HepG2 (cell line): ENCODE measurements around the gene TBL3. TPM values are rescaled to one million over a fixed set of nuclear protein-coding genes. Genes with fewer than 3 reads are reported as not detected.
A peak's percentile ranks its signal among the peaks of the same experiment; 100 is the strongest.

Experiments used
- ARNT2 ChIP-seq: sonication (generic); formaldehyde crosslinking; IDR thresholded peaks from 2 replicates; pipeline ENCODE4 v1.8.0; 2022; ENCODE audit warnings: mild to moderate bottlenecking, low read depth, missing genetic modification reagents, moderate library complexity
- ARNTL ChIP-seq: sonication (generic); formaldehyde crosslinking; IDR thresholded peaks from 2 replicates; pipeline ENCODE4 v1.4.0; 2020; ENCODE audit warnings: mild to moderate bottlenecking, missing genetic modification reagents
- BHLHE40 ChIP-seq: IDR thresholded peaks from 2 replicates; pipeline ENCODE4 v1.6.1; 2011; ENCODE audit warnings: low read length, improper control_type of control experiment
- GPBP1L1 ChIP-seq: sonication (generic); formaldehyde crosslinking; IDR thresholded peaks from 2 replicates; pipeline ENCODE4 v1.5.0; 2020; ENCODE audit warnings: mild to moderate bottlenecking, missing genetic modification reagents
- GZF1 ChIP-seq: sonication (generic); formaldehyde crosslinking; IDR thresholded peaks from 2 replicates; pipeline ENCODE4 v1.5.1; 2020; ENCODE audit warnings: mild to moderate bottlenecking, missing genetic modification reagents
- HIC2 ChIP-seq: sonication (generic); formaldehyde crosslinking; IDR thresholded peaks from 2 replicates; pipeline ENCODE4 v1.9.0; 2022; ENCODE audit warnings: low read depth, missing genetic modification reagents
- IKZF4 ChIP-seq: sonication (generic); formaldehyde crosslinking; IDR thresholded peaks from 2 replicates; pipeline ENCODE4 v1.5.1; 2020; ENCODE audit warnings: borderline replicate concordance, mild to moderate bottlenecking, low read depth, missing genetic modification reagents; ENCODE audit errors: not compliant biosample characterization
- IRF1 ChIP-seq: sonication (generic); formaldehyde crosslinking; IDR thresholded peaks from 2 replicates; pipeline ENCODE4 v1.4.0; 2020; ENCODE audit warnings: low read depth, mild to moderate bottlenecking, missing genetic modification reagents
- JUN ChIP-seq: sonication (generic); formaldehyde crosslinking; IDR thresholded peaks from 2 replicates; pipeline ENCODE4 v1.4.0; 2020; ENCODE audit warnings: mild to moderate bottlenecking, missing genetic modification reagents
- MLLT10 ChIP-seq: sonication (generic); formaldehyde crosslinking; IDR thresholded peaks from 2 replicates; pipeline ENCODE4 v1.4.0; 2020; ENCODE audit warnings: missing genetic modification reagents
- MYC ChIP-seq: sonication (generic); formaldehyde crosslinking; IDR thresholded peaks from 2 replicates; pipeline ENCODE4 v1.9.0; 2021; ENCODE audit warnings: missing genetic modification reagents, borderline replicate concordance
- RBM39 ChIP-seq: fragments of 200-400 bp; formaldehyde crosslinking; IDR thresholded peaks from one replicate; pipeline ENCODE4 v1.6.1; 2018; ENCODE audit warnings: antibody characterized with exemption, mild to moderate bottlenecking, low read depth, low read length; ENCODE audit not compliant: poor library complexity, severe bottlenecking
- RFXANK ChIP-seq: IDR thresholded peaks from 2 replicates; pipeline ENCODE4 v1.6.1; 2016
- RXRA ChIP-seq: sonication (generic); formaldehyde crosslinking; IDR thresholded peaks from 2 replicates; pipeline ENCODE4 v1.5.1; 2020; ENCODE audit warnings: missing genetic modification reagents
- SAFB2 ChIP-seq: sonication (generic); formaldehyde crosslinking; IDR thresholded peaks from 2 replicates; pipeline ENCODE4 v1.5.1; 2020; ENCODE audit warnings: missing genetic modification reagents, low read depth, mild to moderate bottlenecking, borderline replicate concordance
- YY1 ChIP-seq: IDR thresholded peaks from 2 replicates; pipeline ENCODE4 v1.6.1; 2011; ENCODE audit warnings: low read length, low read depth, moderate library complexity, mild to moderate bottlenecking; ENCODE audit not compliant: insufficient read depth, insufficient replicate concordance
- ZKSCAN1 ChIP-seq: fragments of 150-350 bp; IDR thresholded peaks from 2 replicates; pipeline ENCODE4 v1.6.1; 2014; ENCODE audit warnings: low read length
- ZNF333 ChIP-seq: sonication (generic); formaldehyde crosslinking; IDR thresholded peaks from 2 replicates; pipeline ENCODE4 v1.4.0; 2020; ENCODE audit warnings: mild to moderate bottlenecking, missing genetic modification reagents, borderline replicate concordance
- ZNF382 ChIP-seq: sonication (generic); formaldehyde crosslinking; IDR thresholded peaks from 2 replicates; pipeline ENCODE4 v1.5.0; 2020; ENCODE audit warnings: missing genetic modification reagents, mild to moderate bottlenecking, borderline replicate concordance
- ZNF446 ChIP-seq: sonication (generic); formaldehyde crosslinking; IDR thresholded peaks from 2 replicates; pipeline ENCODE4 v1.5.0; 2020; ENCODE audit warnings: mild to moderate bottlenecking, missing genetic modification reagents
- ZNF503 ChIP-seq: sonication (generic); formaldehyde crosslinking; IDR thresholded peaks from 2 replicates; pipeline ENCODE4 v1.4.0; 2020; ENCODE audit warnings: missing genetic modification reagents
- ZNF550 ChIP-seq: sonication (generic); formaldehyde crosslinking; IDR thresholded peaks from 2 replicates; pipeline ENCODE4 v1.4.0; 2020; ENCODE audit warnings: mild to moderate bottlenecking, missing genetic modification reagents, borderline replicate concordance
- ZNF562 ChIP-seq: sonication (generic); formaldehyde crosslinking; IDR thresholded peaks from 2 replicates; pipeline ENCODE4 v1.8.0; 2022; ENCODE audit warnings: missing genetic modification reagents, borderline replicate concordance
- ZNF75D ChIP-seq: sonication (generic); formaldehyde crosslinking; IDR thresholded peaks from 2 replicates; pipeline ENCODE4 v1.8.1; 2023; ENCODE audit warnings: missing genetic modification reagents, mild to moderate bottlenecking, borderline replicate concordance
- polyA plus RNA-seq, 8 experiments: library from polyadenylated mRNA; depleted of rRNA in 3 of 8; stranded (reverse) in 7 of 8; unstranded in 1 of 8; fragments of >200 nt; fragmentation: Illumina TruSeq in 4 of 8; extraction: Trizol in 4 of 8; gene quantifications; 2 replicates each; pipeline versions ENCODE4 v1.2.1 to v1.2.3, GENCODE V29; 2011 to 2016; ENCODE audit warnings: low read depth in 4 of 8, missing spikeins in 1 of 8, mixed read lengths in 1 of 8; ENCODE audit not compliant: insufficient read depth in 1 of 8
- total RNA-seq, 5 experiments: library from RNA; depleted of rRNA; stranded (reverse); fragments of >200 nt; fragmentation: Illumina TruSeq; extraction: Trizol; gene quantifications; 2 replicates each; pipeline ENCODE4 v1.2.3, GENCODE V29; 2016; ENCODE audit warnings: low read depth in 1 of 5

The TBL3 gene
- total and polyA plus RNA-seq, 2 of the 13 experiments (the other 11 are each of a cell fraction or from before 2014, with no cell fraction given), result 16.8 to 38.0 TPM

- TF ChIP-seq RBM39 (peak; percentile 86), ARNTL (CRISPR knock-in tag) (0 out of 2 replicates have a peak, but pooled peaks have one; percentile 27), ZNF550 (CRISPR knock-in tag) (no peak), GPBP1L1 (CRISPR knock-in tag) (no peak), ZNF333 (no peak), ZNF75D (CRISPR knock-in tag) (no peak), ZNF562 (CRISPR knock-in tag) (no peak), RXRA (no peak; the same call in 1 of the 2 replicates), ZNF503 (no peak), SAFB2 (CRISPR knock-in tag) (no peak; the same call in 1 of the 2 replicates), ZKSCAN1 (0 out of 2 replicates have a peak, but pooled peaks have one; percentile 21), MYC (CRISPR knock-in tag) (peak; percentile 80; the same call in 1 of the 2 replicates), YY1 (peak; percentile 82), RFXANK (CRISPR knock-in tag) (no peak), IRF1 (CRISPR knock-in tag) (no peak), HIC2 (CRISPR knock-in tag) (peak; percentile 66; the same call in 1 of the 2 replicates), ZNF382 (no peak), MLLT10 (CRISPR knock-in tag) (no peak), GZF1 (CRISPR knock-in tag) (0 out of 2 replicates have a peak, but pooled peaks have one; percentile 62), ARNT2 (CRISPR knock-in tag) (0 out of 2 replicates have a peak, but pooled peaks have one; percentile 37), IKZF4 (CRISPR knock-in tag) (peak; percentile 39), ZNF446 (CRISPR knock-in tag) (no peak), JUN (no peak), BHLHE40 (peak; percentile 61; the same call in 1 of the 2 replicates)
Observed at GRCh38 chr16:2003827-2004641, 32.2 kb downstream of the TBL3 start (continued).
